Astrocyte (in vitro differentiated cells and primary cell): ENCODE data around the gene CUTA.

Experiments
- EZH2 ChIP-seq: IDR thresholded peaks from 2 replicates; pipeline ENCODE4 v1.6.1; 2012; ENCODE audit warnings: mild to moderate bottlenecking, low read length, inconsistent platforms; ENCODE audit not compliant: insufficient read depth
- TF ChIP-seq, protein P1 (sequence below): IDR thresholded peaks from 2 replicates; pipeline ENCODE4 v1.5.1; 2011; ENCODE audit warnings: low read depth, mild to moderate bottlenecking, inconsistent platforms, low read length, moderate library complexity; ENCODE audit not compliant: insufficient read depth

- TF ChIP-seq, protein P1, sequence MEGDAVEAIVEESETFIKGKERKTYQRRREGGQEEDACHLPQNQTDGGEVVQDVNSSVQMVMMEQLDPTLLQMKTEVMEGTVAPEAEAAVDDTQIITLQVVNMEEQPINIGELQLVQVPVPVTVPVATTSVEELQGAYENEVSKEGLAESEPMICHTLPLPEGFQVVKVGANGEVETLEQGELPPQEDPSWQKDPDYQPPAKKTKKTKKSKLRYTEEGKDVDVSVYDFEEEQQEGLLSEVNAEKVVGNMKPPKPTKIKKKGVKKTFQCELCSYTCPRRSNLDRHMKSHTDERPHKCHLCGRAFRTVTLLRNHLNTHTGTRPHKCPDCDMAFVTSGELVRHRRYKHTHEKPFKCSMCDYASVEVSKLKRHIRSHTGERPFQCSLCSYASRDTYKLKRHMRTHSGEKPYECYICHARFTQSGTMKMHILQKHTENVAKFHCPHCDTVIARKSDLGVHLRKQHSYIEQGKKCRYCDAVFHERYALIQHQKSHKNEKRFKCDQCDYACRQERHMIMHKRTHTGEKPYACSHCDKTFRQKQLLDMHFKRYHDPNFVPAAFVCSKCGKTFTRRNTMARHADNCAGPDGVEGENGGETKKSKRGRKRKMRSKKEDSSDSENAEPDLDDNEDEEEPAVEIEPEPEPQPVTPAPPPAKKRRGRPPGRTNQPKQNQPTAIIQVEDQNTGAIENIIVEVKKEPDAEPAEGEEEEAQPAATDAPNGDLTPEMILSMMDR = no peak
- TF ChIP-seq EZH2 = no peak
Measured at GRCh38 chr6:33437666-33438065, 19.8 kb upstream of the CUTA start.
